Hindlimb muscle (tissue), 1 donor: ENCODE results near the gene STARD8. TPM values are rescaled to one million over a fixed set of nuclear protein-coding genes. Genes with fewer than 3 reads are reported as not detected.
"Not testable (repeated sequence)": the region's sequence is repeated elsewhere in the genome, so short reads cannot be mapped to it uniquely, and the experiment has no call there.

Experiments used
- DNase-seq: peaks from one replicate; pipeline ENCODE4 v3.0.0-alpha.2; 2013
- polyA plus RNA-seq: library from polyadenylated mRNA; unstranded; fragments of 120-200 nt; gene quantifications from one replicate; pipeline ENCODE4 v1.2.1, GENCODE V29; 2013; ENCODE audit not compliant: insufficient read length

Gene STARD8
- polyA plus RNA-seq, 1 donor: 25.3 TPM

DNA sequence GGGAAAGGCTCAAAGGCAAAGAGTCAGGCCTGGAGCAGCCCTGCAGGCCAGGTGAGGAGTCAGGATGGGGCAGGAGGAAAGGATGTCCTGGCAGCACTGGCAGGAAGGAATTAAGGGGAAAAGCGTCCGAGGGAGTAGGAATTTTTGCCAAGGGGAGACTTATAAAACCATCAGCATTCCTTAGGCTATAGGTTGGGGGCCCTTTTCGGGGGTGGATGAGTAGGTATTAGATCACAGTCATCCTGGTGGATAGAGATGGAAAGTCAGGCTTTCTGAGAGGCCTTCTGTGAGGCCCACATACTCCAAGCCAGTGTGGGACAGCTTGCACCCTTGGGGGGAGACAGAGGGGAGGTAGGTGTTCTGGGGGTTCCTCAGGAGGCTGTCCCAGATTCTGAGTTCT is 12.3 kb downstream of the STARD8 start:
- no peak for DNase-seq

DNA sequence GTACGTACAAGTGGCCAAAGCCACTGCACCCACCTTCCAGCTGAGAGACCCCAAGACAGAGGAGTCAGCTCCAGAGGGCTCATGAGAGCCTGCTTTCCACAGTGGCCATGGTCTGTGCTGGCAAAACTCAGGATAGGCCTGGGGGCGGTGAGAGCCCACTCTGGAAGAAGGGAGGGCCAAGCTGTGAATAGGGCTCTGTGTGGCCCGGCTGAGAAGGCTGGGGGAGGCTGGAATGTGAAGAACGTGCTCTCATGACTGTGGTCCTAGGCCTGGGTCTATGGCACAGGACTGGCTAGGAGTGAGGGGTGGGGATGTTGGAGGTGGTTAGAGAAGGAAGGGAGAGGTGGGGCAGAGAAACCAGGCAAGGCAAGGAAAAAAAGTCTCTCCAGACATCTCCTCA is 13.3 kb downstream of the STARD8 start:
- no peak for DNase-seq

DNA sequence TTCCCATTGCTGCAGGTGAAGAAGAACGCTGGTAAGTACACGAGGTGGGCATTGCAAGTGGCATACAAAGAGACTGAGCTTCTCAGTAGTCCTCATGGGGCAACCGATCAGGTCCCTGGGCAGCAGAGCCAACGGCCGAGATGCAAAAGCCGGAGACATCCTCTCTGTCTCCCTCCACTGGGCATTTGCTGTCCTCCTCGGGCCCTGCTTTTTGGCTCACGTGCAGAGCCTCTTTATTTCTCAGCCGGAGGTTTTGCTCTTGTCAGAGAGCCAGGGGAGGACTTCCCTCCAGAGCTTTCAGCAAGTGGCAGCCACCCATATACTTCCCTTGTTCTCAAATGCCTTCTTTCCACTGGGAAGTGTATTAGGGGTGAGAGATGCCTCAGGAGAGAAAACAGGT is 18.0 kb downstream of the STARD8 start:
- no peak for DNase-seq

DNA sequence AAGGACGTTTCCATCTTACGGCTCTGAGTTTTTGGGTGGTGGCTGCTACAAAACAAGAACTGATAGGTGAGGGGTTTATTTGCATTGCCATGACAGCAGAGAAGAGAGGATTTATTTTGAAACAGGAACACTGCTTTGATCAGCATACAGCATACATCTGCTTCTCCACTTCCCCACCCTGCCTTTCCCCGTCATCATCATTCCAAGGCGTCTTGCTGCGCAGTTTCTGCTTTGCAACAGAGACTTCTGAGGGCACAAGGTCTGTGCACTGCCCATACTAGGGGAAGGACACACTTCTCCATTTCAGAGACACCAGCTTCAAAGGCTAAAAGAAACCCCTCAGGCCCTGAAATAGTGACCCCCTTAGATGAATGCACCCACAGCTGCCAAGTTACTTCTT is 19.1 kb downstream of the STARD8 start:
- DNase-seq: no peak

DNA sequence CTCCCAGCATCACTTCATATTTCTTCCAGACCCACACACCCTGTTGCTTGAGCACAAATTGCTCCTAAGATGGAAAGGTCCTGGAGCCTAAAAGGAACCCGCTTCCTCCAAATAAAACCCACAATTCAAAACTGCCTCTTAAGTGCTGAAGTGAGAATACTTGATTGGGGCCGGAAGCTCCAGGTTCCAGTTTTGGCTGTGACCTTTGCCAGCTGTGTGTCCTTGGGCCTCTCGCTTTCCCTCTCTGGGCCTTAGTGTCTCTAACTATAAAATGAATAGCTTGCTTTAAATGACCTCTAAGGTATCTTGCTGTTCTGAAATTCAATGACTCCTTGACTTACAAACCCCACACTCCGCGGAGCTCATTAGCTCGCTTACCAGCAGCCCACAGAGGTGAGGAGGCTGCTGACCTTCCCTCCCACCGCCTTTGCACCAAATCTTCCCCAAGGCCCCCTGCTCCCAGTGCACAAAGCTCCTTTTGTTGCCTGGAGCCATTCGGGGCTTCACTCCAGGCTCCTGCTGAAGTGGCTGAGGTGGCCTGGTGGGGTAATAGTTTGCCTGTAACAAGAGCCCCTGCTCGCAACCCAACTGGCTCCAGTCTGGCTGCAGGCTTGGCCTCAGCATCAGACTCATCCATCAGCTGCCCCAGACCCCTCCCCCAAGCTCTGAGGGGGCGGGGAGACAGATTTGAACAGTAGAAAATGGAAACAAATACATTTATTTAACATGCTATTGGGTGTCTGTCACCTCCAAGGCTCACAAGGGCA is 21.8 kb downstream of the STARD8 start:
- no peak for DNase-seq

DNA sequence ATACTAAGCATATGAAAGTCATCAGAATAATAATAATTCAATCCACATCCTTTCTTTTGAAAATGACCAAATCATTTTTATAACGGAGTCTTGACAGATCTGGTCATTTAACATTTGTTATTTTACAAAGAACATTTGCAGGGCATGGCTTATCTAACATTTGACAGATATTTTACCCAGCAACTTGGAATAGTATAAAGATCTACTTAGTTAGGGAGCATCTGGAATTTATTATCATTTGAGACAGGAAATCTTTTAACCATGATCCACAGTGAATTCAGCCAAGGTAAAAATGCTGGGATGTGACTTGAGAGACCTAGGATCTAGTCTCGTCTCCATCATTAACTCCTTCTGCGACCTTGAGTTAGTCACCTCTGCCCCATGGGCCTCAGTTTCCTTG is 22.4 kb downstream of the STARD8 start:
- no peak for DNase-seq

DNA sequence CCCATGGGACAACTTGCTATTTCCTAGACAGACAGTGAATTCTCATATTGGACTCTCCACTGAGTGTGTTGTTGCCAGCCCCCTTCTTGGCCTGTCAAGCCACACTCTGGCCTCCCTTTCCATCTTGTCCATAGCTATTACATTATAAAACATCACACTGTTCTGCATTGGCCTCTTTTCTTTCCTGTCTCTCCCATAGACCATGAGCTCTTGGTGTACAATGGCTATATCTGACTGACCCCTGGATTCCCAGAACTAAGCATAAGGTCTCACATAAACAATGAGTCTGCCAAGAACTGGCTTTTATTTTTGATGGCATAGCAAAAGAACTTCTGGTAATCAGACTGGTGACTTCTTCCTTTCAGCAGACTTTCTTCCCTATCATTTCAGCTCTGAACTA is 23.8 kb downstream of the STARD8 start:
- no peak for DNase-seq

DNA sequence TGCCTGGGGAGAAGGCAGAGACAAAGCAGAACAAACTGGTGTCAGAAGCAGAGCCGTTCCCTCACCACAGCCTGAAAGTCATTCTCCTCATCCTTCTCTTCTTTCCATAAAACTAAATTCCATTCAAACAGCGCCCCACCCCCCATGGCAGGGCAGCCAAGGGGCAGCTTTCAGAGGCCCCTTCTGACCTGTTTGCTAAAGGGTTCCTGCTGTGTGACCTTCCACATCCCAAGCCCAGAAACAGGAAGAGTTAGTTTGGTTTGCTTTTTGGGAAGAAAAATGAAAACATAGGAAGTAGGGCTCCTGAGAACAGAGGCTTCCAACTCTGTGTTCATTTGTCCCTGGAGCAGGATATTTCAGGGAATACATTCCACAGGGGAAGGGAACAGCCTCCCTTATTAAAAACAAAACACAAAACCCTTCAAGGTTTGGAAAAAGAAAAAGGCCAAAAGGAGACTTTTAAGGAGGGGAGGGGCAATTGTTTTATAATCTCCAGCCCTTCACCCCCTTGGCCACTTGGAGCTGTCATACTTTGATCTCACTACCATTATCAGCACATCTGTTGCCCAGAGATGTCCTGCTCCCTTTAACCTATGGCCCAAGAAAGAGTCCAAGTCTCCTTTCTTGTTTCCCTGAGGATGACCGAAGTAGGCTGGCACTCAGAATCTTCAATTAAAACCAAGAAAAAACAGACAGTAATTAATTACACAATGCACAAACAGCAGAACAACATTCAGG is 25.3 kb downstream of the STARD8 start:
- no peak for DNase-seq

DNA sequence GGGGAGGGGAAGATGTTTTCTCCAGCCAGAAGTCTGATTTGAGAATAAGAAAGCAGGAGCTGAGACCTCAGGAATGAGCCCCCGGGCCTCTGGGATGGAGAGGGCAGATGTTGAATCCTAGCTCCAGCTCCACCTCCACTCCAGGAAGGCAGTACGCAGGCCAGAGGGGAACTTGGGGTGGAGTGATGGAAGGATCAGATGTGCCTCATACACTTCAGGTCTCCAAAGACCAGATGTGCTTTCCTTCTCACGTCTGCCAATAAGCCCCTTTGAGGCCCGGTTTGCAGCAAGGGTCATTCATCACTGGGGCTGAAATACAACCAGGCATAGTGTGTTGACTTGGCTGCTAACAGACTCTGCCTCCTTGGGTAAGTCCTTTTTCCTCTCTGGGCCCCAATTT is 28.1 kb downstream of the STARD8 start:
- no peak for DNase-seq

DNA sequence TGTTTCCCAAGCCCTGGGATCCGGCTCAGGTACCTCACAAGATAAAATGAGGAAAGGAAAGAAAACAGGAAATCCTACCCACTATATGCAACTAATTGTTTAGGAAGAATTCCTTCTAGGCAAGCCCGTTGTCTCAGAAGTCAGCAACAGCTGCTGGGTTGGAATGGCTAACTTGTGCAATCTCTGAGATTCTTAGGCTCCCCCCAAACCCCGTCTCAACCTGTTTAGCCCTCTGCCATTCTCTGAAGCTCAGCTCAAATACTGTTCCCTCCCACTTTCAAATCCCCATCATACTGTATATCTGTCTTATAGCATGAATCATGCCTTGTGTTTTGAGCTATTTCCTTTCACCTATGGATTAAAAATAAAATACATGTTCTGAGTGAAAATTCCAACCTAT is 28.9 kb downstream of the STARD8 start:
- DNase-seq: no peak

DNA sequence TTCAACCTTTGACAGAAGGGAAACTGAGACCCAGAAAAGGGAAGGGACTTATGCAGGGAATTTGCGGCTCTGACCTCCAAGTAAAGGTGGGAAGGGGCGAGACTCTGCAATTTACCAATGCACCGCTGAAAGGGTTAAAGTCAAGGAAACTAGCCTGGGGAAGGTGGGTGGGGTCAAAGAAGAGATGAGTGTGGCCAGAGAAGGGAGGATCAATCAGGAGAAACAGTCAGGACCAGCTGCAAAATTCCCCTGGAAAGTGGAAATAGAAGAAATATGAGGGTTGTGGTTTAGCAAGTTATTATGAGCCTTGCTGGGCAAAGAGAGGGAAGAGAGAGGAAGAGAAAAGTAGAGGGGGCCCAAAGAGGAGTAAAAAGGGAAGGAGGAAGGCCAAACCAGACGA is 30.5 kb downstream of the STARD8 start:
- DNase-seq: no peak

DNA sequence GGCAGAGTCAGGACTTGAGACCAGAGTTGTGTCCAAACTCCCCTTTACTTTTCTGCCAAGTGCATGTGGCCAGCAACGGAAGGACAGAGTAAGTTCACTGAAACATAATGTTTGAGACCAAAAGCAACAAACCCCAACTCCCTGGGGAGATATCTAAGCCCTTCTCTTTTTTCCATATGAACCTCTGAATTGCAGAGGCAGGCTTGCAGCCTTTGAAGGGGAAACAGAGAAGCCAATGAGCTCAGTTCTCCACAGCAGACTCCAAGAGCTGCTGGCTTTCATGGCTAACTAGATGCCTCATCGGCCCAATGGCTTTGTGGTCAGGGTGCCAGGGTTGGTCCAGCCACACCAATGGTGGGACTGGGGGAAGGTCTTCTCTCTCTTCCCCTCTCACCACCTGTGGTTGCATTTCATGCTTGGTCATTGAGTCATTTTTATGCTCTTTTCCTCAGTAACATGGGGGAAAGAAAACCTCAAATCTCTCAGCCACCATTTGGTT is 34.0 kb downstream of the STARD8 start:
- DNase-seq: no peak

DNA sequence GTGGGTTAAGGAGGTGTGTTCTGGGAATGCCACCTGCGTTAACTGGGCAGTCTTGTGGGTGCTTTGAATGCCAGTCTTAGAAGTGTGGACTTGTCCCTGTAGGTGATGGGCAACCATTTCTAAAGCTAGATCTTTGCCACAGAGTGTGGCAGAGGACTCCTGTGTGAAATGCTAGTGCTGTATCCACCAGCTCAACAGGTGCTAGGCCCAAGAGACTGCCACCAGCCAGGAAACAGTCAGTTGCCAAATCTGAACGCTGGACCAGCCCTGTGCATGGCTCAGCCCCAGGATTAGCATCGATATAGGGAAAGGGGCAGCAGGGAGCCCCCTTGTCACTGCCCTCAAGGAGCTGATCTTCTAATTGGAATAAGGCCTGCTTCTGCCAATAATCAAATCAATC is 35.3 kb downstream of the STARD8 start:
- DNase-seq: no peak

DNA sequence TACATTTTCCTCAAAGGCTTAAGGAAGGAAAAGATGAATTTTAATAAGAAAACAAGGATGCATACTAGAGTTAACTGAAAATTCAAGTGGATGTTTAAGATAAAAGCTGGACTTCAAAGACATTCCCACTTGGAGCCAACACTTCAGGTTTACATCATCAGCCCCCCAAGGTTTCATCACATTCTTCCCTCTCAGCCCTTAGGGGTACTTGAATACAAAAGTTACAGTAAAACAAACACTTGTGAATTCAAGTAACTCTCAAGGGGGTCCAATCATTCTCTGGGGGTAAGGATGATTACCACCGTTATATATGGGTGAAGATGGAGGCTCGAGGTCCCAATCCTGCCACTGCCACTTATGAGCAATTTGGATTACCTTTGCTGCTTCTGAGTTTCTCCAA is 36.1 kb downstream of the STARD8 start:
- DNase-seq: no peak

DNA sequence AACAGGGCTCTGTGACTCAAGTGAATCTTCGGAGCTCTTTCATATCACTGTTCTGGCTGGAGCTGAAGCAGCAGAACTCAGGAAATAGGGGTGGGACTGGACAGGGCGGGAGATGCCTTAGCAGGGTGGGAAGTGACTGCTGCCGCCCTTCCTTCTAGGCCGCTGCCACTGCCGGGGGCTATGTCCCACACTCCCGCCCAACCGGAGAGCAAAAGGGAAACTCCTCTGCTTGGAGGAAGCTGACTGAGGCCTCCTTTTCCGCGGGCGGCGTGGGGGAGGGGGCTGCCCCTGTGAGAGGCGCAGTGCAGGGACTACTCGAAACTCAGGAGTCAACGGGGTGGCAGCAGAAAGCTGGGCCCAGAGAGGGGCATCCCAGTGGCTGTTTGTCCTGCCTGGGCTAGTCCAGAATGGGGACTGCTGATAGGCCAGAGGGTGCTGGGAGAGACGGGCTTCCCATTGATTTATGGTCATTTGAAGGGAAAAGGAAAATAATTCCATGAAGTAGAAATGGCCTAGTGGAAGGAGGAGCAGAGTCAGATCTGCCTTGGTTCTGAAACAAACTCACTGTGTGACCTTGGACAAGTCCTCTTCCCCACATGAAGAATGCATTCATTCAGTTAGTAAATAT is 36.9 kb downstream of the STARD8 start:
- DNase-seq: no peak

DNA sequence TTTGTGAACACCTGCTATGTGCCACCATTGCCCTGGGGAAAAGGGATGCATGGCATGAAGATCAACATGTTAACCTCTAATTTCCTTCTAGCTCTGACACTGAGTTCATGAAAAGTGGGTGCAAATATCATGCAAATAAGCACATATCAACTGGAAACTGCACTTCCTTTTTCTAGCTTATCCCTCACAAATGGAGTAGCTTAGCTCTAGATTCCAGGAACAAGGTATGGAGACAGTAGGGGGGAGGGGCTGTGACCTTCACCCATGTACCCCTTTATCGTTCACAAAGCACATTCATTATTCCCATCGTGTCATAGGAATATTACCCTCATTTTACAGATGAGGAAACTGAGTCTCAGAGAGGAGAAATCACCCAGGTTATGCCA is 37.4 kb downstream of the STARD8 start:
- DNase-seq: no peak

DNA sequence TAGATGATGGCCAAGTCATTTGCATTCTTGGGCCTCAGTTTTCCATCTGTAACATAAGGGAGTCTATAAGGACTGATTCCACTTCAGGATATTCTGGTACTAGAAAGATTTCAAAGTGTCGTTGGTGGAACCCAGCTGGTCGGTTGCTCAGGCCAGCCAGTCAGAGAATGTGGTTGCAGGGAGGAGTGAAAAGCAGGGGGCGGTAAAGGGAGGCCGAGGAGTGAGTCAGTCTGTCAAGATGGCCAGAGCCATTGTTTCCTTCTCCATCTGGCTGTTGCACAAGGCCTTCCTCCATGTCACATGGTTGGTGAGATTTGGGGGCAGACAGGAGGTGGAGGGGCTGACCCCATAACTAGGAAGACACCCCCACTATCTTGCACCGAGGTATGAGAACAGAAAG is 38.2 kb downstream of the STARD8 start:
- no peak for DNase-seq

DNA sequence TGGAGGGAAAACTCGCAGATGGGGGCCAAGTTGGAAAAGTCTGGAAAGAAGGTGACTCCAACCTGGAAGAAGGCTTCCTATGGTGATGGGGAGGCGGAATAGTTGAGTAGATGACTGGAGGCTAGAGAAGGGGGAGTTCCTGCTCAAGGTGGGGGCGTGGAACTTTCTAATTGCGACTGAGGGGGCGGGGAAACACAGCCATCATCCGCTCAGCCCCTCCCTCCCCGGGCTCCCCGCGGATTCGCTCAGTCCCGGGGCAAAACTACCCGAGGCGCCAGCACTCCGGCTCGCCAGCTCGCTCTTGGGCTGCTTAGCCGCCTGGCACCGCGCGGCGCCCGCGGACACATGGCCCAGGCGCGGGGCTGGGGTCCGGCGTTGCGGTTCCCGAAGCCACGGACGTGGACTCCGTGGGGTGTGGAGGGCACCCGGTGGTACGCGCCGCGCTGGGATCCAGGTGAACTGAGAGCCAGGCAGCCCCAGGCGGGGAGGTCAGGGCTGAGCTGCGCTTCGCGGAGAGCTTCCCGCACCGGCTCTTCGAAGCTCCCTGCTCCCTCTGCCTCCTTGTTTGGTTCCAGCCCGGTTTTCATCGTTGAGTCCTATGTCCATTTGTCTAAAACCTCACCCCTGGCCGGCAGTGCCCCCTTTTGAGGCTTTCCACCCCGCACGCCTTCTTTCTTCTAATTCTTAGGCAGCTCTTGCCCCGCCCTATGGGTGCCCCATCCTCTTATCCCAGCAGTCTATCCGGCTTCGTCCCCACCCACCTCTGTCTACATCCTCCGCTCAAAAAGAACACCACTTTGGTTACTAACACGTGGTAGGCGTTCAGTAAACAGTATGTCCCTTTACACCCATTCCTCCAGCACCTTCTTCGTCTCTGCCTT is 38.9 kb downstream of the STARD8 start:
- DNase-seq: no peak

DNA sequence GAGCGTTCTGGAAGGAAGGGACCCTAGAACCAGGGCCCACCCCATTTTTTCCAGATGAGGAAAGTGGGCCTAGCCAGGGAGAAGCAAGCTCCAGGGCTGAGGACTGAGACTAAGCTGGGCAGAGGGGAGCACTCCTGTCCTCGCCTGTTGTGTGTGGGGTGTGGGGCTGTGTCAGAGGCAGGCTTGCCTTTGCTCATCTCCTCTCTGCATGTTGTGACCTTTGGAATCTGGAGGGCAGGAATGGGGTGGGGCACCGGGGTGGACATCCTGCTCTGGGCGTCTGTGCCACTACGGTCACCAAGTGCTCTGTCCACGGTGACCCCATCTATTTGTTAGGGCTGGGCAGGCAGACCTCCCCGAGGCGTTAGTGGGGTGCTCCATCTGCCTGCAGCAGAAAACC is 41.5 kb downstream of the STARD8 start:
- not testable (repeated sequence) for DNase-seq

DNA sequence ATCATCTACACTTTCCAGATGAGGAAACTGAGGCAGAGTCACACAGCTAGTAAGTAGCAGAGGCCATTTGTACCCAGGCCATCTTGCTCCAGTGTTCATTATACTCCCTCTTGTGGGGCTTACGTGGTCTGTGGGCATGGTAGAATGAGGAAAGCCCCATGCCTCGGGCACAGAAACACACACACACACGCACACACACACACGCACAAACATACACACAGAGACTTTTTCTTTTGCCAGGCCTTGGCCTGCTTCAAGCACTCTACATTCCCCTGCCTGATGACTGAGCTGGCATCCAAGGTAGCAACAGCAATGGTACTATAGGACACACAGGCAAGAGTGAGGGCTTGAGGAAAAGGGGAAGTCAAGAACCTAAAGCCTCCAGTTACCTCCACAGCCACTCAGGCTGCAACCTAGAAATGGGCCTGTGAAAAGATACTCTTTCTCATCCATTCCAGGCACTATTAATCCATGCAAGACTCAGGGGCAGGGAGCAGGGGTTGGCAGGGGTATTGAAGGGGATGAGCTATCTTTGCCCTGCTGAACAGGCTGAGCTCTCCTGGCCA is 43.6 kb downstream of the STARD8 start:
- DNase-seq: no peak

DNA sequence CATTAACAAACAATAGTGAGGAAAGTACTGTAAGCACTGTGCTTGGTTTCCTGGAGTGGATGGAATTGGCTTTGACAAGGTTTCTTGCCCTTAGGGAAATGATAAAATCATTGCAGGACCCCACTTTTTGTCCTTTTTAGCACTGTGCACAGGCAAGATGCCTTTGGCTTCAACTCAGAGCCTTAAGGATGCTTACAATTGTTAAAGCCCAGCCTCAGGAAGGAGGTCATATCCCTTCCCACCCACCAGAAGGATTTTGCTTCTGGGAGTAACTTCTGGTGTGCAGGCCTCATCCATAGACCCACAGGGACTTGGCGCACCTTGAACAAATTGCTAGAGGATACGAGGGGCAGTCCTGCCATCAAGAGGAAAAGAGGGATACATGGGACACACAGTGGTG is 44.5 kb downstream of the STARD8 start:
- DNase-seq: no peak

DNA sequence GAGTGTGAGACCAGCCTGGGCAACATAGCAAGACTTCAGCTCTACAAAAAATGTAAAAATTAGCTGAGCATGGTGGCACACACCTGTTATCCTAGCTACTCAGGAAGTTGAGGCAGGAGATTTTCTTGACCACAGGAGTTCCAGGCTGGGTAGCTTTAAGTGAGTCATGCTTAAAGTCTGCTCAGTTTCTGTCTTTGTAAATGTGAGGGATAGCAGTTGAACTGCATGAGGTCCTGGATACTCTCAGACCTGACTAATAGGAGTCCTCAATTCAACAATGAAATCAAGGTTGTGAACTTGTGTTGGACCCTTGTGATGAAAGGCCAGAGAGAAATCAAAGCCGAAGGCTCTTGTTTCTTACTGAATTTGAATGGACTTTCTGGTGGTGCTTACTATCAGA is 45.2 kb downstream of the STARD8 start:
- no peak for DNase-seq
